T-helper 22 cell (primary cell): ENCODE measurements around the gene SPDYE17.
"Not testable (repeated sequence)": the region's sequence is repeated elsewhere in the genome, so short reads cannot be mapped to it uniquely, and the experiment has no call there.

ENCODE experiments used
- DNase-seq: peaks from one replicate; pipeline ENCODE4 v3.0.0-alpha.2; 2020; ENCODE audit warnings: low read depth

Gene SPDYE17

DNA sequence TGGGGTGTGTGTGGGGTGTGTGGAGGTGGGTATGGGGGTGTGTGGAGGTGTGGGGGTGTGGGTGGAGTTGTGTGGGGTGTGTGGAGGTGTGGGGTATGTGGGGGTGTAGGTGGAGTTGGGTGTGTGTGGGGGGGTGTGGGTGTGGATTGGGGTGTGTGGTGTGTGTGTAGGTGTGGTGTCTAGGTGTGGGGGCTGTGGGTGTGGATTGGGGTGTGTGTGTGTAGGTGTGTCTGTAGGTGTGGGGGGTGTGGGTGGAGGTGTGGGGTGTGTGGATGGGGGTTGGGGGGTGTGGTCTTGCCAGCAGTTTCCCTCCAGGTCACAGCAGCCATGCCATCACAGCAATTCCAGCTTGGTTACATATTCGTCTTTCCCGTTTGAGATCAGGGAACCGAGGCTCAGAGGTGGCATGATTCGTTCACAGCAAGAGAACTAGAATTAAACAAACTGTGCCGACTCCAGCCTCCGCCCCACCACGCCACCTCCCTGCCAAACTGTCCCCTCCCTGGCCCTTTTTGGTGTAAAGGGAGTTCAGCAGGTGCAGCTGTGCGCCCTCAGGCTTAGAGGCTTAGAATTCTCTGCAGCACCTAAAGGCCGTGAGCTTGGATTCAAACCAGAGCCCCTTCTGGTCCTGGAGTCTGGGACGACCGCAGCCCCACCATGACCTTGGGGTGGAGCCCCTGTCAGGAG lies 33.3 kb downstream of the SPDYE17 start:
- not testable (repeated sequence) for DNase-seq

DNA sequence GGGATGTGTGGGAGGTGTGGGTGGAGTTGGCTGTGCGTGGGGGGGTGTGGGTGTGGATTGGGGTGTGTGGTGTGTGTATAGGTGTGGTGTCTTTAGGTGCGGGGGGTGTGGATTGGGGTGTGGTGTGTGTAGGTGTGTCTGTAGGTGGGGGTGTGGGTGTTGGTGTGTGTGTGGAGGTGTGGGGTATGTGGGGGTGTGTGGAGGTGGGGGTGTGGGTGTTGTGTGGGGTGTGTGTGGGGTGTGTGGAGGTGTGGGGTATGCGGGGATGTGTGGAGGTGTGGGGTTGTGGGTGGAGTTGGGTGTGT lies 33.9 kb downstream of the SPDYE17 start:
- no peak for DNase-seq

DNA sequence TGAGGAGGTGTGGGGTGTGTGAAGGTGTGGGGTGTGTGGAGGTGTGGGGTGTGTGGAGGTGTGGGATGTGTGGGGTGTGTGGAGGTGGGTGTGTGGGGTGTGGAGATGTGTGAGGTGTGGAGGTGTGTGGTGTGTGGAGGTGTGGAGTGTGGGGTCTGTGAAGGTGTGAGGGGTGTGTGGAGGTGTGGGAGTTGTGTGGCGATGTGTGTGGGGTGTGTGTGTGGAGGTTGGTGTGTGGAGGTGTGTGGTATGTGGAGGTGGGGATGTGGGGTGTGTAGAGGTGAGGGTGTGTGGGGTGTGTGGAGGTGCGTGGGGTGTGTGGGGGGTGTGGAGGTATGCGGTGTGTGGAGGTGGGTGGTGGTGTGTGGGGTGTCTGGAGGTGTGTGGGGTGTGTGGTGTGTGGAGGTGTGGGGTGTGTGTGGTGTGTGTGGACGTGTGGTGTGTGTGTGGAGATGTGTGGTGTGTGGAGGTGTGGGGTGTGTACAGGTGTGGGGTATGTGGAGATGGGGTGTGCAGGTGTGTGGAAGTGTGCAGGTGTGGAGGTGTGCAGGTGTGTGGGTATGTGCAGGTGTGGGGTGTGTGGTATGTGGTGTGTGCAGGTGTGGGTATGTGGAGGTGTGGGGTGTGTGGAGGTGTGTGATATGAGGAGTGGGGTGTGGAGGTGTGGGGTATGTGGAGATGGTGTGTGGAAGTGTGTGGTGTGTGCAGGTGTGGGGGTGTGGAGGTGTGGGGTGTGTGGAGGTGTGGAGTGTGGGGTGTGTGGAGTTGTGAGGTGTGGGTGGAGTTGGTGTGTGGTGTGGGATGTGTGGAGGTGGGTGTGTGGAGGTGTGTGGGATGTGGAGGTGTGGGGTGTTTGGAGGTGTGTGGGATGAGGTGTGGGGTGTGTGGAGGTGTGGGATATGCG lies 34.5 kb downstream of the SPDYE17 start:
- DNase-seq = no peak

DNA sequence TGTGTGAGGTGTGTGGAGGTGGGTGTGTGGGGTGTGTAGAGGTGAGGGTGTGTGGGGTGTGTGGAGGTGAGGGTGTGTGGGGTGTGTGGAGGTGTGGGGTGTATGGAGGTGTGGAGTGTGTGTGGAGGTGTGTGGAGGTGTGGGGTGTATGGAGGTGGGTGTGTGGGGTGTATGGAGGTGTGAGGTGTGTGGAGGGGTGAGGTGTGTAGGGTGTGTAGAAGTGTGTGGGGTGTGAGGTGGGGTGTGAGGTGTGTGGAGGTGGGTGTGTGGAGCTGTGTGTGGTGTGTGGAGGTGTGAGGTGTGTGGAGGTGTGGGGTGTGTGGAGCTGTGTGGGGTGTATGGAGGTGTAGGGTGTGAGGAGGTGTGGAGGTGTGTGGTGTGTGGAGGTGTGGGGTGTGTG lies 35.2 kb downstream of the SPDYE17 start:
- DNase-seq = not testable (repeated sequence)

DNA sequence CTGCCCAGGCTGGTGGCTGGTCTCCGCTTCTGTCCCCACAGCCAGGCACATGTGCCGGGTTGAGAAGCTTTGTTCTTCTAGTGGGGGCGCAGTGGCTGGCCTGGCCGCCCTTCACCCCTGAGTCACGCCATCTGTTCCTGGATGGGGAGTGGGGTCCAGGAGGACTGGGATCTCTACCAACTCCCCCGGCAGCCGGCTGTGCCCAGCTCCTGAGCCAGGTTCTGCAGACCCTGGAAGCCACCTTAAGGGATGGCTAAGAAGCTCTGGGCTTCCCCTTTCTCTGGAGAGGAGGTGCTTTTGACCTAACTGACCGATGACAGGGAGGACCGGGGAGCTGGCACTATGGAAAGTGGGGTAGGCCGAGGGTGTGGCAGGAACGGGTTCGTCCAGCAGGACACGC lies 37.9 kb downstream of the SPDYE17 start:
- not testable (repeated sequence) for DNase-seq

DNA sequence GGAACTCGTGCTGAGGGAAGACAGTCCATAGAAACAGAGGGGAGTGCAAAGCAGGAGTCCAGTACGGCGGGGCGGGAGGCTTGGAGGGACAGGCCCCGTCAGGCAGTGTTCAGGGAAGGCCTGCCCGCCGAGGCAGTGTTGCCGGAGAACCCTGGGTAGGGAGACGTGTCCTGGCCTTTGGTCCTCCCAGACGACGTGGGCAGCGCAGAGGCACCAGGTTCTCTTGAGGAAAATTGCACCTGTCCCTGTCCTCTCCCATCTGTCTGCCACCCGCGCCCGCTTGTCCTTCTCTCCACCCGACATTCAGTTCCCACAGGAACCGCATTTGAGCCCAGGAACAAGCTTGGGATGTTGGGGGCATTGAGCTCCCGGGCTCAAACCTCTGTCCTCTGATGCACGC lies 38.3 kb downstream of the SPDYE17 start:
- not testable (repeated sequence) for DNase-seq

DNA sequence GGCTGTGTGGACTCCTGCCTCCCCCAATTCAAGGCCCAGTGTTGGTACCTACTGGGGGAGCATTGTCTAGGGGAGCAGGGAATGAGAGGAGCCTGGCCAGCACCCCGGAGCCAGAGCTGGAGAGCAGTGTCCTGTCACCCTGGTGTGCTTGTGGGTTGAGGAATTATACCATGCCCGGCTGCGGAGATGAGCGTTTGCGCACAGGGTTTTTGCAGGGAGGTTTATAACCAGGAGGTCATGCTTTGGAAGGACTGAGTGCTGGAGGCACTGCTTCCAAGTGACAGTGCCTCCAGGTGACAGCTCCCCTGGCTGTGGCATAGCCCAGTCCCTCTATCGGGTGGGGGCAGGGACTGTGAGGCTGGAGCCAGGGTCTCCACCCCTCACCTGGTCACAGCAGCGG lies 39.3 kb downstream of the SPDYE17 start:
- DNase-seq = not testable (repeated sequence)

DNA sequence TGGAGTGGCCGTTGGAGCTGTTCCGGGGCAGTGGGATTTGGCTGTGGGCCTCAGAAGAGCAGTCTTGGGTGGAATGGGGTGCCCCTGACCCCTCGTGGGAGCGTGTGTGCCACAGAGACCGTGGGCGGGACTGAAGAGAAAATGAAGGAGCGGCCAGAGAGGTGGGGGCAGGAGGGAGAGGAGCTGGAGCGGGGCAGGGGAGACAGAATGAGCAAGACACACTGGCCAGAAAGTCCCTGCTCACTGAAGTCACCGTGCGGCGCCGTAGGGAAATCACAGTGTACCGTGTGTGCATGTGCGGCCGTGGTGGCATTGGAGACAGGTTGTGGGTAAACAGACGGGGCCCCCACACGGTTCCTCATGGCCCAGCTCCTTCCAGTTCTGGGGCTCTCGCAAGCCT lies 40.0 kb downstream of the SPDYE17 start:
- not testable (repeated sequence) for DNase-seq

DNA sequence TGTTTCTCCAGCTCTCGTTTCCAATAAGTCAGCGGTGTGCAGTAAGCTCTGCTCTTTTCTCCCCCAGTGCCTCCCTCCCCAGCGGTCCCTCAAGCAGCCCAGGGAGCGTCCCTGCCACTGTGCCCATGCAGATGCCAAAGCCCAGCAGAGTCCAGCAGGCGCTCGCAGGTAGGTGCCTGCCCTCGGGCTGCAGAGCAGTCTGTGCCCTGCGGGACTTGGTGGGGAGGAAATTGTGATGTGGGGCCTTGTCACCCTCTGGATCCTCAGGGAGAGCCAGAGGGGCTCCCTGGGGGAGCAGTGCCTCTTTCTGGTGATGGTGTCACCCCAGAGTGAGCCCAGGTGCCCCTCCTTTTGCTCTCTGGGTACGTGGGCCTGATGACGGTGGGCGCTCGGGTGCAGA lies 42.0 kb downstream of the SPDYE17 start:
- not testable (repeated sequence) for DNase-seq

DNA sequence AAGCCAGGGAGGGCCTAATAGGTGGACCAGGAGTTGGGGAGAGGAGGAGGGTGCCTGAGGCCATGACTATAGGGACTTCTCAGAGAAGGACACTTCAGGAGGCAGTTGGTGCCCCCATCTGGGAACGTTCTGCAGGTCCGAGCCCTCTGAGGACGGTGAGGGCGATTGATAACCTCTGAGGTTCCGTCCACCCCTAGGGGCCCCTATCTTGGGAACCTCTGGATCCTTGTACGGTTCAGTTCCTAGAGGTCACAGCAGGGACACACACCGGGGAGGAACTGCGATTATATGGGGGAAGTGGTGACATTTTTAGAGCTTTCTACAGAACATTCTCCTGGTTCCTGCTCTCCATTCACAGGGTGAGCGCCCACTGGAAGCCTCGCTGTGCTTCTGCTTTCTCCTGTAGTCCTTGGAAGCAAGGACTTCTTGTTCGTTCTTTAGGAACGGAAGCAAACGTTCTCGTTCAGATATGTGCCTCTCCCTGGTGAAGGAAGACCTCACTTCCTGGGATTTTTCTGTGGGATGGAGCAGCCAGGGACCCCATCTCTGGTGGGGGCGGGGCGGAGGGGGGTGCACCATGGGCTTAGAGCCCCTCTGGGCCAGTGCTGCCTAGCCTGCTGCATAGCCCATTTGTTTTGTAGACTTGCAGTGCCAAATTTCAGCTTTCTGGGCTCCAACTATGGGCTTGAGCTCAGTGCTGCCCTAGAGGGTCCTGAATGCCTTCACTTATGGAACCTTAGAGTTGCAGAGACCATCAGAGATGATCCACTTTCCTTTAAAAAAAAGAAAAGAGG lies 46.0 kb downstream of the SPDYE17 start:
- not testable (repeated sequence) for DNase-seq

DNA sequence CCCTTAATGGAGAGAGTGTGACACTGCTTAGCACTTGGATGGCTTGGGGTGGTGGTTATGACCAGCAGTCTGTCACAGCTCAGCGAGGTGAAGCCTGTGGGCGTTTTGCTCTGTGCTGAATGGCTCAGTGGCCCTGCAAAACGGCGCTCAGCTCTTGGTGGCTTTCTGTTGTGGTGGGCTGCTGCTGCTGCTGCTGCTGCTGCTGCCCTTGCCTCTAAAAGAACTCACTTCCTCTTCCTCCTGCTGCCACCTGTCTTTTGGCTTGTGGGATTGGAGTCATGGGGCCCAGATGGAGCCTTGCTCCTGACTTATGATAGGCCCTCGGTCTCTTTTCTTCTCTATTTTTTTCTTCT lies 47.4 kb downstream of the SPDYE17 start:
- not testable (repeated sequence) for DNase-seq

DNA sequence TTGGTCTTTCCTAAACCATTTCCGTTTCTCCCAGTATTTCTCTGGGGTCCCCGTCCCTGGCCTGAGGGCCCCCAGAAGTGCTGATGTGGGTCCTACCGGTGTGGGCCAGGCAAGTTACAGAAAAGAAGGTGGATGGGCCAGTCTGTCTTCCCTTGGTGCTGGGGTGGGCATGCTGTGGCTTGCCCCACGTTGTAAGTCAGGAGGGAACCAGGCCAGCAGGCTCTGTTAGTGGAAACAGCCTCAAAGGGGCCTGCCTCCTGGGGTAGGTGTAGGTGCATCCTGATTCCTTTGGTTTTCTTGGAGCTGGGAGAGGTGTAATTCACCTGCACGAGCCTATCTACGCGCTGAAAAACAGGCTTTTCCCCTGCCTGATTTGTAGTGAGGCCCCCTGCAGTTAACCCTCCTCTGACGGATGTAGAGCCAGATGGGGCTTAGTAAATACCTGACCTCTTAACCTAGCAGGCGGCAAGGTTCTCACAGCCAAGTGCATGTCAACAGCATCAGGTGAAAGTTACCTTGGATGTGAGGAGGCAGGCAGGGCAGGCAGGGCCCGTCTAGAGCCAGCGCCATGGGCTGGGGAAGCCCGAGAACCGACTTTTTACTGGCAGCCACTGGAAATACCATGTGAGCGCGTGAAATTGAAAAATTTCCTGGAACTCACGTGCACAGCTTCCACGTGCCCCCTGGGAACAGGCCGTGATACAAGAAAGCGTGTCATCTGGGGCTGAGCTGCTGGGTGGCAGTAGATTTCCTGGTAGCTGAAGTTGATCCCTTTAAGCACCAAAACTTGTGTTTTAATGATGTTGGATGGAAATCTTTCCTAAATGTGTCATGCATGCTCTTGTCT lies 48.0 kb downstream of the SPDYE17 start:
- DNase-seq = not testable (repeated sequence)

DNA sequence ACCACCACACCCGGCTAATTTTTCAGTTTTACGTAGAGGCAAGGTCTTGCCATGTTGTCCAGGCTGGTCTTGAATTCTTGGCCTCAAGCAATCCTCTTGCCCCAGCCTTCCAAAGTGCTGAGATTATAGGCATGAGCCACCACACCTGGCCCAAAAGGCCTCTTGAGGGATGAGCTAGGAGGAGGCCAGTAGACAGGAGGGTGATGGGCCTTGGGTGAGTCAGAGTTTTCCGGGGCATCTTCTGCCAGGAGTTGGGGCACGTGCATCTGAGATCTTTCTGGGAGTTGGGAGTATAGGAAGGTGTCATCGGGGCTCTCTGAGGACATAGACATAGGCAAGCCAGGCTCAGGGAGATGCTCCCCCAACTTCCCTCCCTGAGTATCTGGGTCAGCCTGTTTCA lies 48.8 kb downstream of the SPDYE17 start:
- not testable (repeated sequence) for DNase-seq

DNA sequence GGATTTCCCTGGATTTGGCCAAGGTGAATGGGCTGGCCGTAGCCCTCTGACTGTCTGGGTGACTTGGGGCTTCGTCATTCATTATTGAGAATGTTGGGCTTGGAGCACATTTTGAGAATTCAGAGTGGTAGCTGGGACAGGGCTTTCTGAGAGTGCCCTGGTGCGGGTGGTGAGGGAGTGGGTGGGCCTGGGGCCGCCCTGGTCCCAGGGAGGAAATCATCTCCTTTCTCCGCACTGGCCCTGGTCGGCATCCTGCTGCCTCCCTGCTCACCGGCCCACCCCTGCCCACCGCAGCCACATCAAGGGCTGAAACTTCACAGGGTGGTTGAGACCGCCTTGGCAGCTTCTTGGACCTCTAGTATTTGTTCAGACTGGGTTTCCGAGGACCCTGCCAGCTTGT lies 49.7 kb downstream of the SPDYE17 start:
- not testable (repeated sequence) for DNase-seq

DNA sequence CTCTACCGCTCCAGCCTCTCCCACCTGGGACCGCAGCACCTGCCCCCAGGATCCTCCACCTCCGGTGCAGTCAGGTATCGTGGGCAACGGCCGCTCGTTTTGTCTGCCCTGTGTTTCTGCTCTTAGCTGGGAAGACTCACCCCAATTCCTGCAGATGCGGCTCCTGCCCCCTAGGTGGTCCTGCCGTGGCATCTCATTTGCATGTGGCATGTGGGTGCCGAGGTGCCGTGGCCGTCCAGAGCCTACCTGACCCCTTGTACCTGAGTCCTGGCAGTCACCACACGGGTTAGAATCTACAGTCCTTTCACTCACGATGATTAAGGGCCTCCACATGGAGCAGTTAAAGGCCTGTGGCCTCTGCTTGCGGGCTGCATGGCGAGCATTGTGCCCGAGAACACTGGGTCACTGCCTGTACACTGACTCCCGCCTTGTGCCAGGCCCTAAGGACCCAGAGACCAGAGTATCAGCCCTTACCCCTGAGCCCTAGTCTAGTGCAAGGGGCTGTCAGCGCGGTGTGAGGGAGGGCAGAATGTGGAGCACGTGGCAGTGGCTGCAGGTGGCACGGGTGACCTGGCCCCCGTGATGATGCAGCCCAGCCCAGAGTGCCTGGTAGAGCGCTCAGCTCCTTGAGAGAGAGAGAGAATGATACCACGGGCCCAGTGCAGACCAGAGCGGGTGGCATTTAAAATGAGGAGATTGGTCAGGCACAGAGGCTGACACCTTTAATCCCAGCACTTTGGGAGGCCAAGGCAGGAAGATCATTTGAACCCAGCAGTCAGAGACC lies 50.8 kb downstream of the SPDYE17 start:
- not testable (repeated sequence) for DNase-seq

DNA sequence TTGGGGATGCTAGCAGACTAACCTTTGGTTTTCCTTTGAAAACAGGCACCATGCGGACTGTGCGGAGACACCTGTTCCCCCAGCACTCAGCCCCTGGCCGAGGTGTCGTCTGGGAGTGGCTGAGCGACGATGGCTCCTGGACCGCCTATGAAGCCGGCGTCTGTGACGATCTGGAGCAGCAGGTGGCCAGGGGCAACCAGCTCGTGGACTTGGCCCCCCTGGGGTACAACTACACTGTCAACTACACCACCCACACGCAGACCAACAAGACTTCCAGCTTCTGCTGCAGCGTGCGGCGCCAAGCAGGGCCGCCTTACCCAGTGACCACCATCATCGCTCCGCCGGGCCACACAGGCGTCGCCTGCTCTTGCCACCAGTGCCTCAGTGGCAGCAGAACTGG lies 51.6 kb downstream of the SPDYE17 start:
- DNase-seq = not testable (repeated sequence)

DNA sequence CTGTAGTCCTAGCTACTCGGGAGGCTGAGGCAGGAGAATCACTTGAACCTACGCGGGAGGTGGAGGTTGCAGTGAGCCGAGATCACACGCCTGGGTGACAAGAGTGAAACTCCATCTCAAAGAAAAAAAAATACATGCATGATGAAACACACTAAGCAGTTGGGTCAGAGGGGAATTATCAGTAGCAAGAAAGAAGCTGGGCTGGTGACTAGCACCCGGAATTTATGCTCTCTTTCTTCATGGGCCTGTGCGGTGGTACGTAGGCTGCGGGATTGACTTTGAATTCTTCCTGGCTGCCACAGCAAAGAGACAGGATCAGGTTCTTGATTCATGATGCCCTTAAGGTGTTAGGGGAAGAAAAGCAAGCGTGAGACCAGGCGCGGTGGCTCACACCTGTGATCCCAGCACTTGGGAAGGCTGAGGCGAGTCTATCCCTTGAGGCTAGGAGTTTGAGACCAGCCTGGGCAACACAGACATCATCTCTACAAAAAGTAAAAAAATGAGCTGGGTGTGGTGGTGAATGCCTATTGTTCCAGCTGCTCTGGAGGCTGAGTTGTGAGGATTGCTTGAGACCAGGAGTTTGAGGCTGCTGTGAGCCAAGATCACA lies 54.3 kb downstream of the SPDYE17 start:
- DNase-seq = not testable (repeated sequence)

DNA sequence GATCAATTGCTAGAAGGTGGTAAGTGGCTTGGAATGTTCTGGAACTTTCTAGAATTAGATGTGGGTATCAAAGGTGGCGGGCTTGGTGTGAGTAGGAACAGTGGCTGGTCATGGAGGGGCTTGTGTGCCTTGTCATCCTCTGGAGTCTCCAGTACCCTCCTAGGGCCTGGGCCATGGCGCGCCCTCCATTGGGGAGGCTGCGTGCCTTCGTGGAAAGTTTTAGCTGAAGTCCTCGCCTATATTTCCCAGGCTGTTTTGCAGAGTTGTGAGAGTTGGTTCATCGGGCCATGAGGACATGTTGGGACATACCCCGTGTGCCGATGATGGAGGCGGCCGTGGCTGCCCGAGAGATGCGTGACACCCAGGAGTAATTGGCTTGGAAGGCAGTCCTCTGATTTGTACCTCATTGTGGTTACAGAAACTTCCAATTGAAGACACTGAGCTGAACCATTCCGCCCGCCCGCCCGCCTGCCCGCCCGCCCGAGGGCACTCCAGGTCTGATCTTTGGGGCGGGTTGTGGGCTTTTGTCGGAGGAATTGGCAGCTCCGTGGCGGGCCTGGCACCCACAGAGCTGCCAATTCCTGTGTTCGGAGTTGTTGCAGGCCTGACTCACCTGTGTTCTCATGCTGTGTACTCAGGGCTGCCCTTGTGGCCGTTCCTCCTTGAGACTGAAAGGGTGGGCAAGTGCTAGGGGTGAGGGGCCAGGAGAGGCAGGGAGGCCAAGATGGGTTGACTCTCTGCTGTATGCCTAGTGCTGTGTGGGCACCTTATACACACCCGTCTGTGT lies 57.2 kb downstream of the SPDYE17 start:
- DNase-seq = not testable (repeated sequence)

DNA sequence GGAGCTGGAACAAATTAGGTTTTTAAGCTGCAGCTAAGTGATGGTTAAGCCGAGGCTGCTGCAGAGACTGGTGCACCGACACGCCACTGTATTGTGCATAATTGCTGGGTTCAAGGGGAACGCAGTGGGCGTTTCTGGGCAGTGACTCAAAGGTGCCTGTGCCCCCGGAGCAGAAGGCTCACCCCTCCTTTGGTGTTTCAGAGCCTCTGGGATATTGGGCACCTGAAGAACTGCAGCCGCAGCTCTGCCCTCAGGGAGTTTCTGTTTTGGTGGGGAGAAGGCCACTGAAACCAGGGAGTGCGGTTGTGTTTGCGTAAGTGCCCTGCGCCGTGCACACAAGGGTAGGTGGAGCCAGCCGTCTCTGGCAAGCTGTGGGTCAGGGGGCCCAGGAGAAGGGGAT lies 57.8 kb downstream of the SPDYE17 start:
- DNase-seq = not testable (repeated sequence)

DNA sequence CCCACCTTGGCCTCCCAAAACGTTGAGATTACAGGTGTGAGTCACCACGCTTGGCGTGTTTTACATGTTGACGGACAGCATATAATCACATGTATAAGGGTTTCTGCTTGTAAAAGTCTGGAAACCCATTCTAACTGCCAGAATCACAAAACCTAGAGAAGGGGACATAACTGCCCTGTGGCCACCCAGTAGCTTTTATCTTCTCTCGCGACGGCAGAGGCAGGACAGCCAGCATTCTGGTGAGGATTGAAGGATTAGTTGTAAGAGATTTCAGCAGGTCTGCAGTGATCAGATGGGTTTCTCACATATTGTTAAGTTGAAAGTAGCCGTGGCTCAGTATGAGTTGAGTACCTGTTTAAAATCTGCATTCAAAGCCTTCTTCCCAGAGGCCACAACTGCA lies 59.8 kb downstream of the SPDYE17 start:
- DNase-seq = not testable (repeated sequence)
